ENCODE measurements around the gene SVOP.
"Not testable (repeated sequence)": the region's sequence is repeated elsewhere in the genome, so short reads cannot be mapped to it uniquely, and the experiment has no call there.

SVOP gene

GRCh38 chr12:108879615-108880254, 141.1 kb downstream of the SVOP start, which contains the start of gene DAO:
Gene DAO (plus strand): TSS chr12:108880092. CDS start chr12:108885007, 4,915 bp downstream.
- no peak for DNase-seq

GRCh38 chr12:108876550-108876949, 144.3 kb downstream of the SVOP start:
- no peak for DNase-seq

DNA sequence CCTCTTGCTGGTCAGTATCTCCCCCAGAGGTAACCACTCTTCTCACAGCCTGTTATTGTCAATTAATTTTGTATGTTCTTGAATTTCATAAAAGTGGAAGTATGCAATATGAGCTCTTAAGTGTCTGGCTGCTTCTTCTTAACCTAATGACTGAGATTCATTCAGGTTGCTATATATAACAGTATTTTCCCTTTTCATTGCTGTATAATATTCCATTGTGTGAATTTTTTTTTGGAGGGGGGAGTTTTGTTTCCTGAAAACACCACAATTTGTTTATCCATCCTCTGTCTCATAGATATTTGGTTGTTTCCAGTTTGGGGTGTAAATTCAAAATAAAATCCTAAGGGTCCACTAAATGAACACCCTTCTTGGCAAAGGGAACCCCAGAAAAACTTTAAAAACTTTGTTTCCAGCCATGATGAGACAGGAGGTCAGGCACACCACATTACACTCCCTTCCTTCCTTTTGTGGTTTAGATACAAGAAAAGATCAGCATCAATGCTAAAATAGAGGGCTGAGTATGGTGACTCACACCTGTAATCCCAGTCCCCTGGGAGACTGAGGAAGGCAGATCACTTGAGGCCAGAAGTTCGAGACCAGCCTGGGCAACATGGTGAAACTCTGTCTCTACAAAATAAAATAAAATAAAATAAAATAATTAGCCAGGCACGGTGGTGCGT, 145.0 kb downstream of the SVOP start:
- DNase-seq: no peak

DNA sequence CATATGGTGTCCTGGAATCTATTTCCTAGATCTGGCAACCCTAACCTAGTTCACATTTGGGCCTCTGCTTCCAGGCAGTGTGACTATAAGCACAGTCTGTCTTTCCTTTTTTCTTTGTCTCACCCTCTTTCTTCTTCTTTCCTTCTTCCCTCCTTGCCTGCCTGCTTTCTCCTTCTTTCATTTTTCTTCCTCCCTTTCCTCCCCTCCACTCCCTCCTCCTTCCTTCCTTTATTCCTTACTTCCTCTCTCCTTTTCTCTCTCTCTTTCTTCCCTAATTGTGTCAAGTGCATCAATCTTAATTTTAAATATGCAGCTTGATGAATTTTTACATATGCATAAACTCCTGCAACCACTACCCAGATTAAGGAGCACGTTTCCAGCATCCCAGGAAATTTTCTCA, 145.6 kb downstream of the SVOP start:
- no peak for DNase-seq

DNA sequence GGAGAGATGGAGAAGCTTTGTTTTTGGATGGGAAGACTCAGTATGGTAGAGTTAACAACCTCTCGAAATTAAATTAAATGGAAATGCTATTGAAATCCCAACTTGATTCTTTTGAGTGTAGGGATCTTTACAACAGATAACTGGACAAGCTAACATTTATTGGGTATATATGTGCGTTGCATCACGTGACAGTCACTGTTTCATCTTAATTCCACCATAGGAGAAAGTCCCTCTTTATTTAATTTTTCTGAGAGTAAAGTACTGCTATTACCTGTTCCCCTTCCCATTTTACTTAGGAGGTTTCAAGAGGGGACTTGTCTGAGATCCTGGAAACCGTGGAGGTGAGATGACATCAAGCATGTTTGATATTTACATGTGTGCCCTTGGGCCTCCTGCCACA, 152.1 kb downstream of the SVOP start:
- no peak for DNase-seq

GRCh38 chr12:108866083-108866482, 154.8 kb downstream of the SVOP start:
- DNase-seq: not testable (repeated sequence)

- no peak for DNase-seq
Measured at GRCh38 chr12:108865169-108865568, 155.7 kb downstream of the SVOP start.

GRCh38 chr12:108862588-108862959, 158.3 kb downstream of the SVOP start:
- no peak for DNase-seq

DNA sequence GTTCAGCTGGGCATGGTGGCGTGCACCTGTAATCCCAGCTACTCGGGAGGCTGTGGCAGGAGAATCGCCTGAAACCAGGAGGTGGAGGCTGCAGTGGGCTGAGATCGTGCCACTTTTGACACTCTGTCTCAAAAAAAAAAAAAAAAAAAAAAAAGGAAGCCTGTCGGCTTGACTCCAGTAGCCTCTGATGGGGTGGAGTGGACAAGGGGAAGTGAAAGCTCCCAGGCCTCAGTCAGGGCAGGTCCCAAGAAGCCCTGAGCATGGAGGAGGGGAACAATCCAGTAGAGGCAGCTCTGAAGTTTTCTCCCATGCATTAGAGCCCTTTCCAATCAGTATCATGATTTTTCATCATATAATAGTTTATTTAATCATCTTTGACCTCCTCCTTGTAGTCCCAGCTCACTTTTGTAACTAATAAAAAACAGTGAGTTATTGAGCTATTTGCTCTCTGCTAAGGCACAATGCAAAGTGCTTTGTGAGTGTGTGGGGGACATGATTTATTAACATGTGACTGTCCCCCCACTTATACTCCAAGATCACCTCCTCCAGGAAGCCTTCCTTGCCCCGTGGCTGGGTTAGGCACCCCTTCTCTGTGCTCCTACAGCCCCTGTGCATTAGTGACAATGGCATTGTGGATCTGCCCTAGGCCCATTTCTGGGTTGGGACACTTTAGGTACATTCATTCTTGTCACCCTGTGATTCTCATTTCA, 158.8 kb downstream of the SVOP start:
- DNase-seq: no peak

DNA sequence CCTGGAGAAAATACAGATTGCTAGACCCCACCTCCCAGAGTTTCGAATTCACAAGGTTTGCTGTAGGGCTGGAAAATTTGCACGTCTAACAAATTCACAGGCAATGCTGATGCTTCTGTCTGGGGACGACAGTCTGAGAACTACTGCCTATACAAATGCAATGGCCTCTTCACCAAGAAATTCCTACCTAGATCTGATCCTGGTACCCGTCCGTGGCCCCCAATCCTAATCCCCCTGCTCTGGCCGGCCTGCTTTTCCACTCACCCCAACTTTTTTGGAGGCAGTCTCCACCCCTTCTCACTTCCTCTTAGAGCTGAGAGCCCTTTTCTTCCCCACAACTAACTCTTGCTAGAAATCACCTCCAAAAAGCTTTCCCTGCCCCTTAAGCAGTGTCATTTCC, 160.4 kb downstream of the SVOP start:
- DNase-seq: no peak

- no peak for DNase-seq
Measured at GRCh38 chr12:108859923-108860291, 161.0 kb downstream of the SVOP start.

GRCh38 chr12:108859141-108859922, 161.5 kb downstream of the SVOP start:
- DNase-seq: not testable (repeated sequence)

DNA sequence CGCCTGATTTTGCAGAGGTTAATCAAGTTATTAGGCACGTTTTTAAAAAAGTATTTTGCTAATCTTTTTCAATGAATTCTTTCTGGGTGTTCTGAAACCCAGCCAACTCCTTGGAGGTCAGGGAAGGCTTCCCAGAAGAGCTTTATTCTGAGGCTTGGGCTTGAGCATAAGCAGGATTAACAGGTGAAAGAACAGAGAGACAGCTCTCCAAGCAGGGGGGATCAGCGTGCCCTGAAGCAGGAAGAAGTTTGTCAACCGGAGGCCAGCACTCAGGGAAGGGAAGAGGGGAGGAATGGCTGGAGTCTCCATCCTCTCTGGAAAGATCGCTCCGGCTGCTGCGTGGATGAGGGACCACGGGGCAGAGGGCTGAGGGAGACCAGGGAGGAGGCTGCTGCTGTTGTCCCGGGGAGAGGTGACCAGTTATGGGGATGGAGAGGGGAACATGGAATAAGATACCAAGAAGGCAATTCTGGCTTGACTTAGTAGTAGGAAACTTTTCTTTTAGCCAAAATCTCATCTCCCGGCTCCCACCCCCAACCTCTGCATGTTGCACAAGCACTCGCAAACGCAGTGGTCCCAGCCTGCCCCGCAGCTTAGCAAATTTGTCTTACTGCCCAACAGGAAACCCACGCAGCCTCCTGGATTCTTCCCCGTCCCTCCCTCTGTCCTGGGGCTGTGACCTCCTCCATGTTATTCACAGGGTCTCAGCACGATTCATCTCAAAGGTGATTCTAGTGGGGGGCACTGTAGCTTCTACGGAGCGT, 162.4 kb downstream of the SVOP start:
- peak; percentile 9 for DNase-seq

Data from NCI-H1105 treated with DMSO at 0.1 percent for 48 hours (cell line).